IMR-90 (cell line): ENCODE results near the gene DSE.

Source experiments
- POLR2A ChIP-seq: IDR thresholded peaks from 2 replicates; pipeline ENCODE4 v1.6.1; 2012; ENCODE audit warnings: mild to moderate bottlenecking, low read depth, low read length
- TF ChIP-seq, protein P1 (sequence below): conservative IDR thresholded peaks from 2 replicates; pipeline ENCODE4 v1.5.1; 2012; ENCODE audit warnings: mild to moderate bottlenecking, low read depth, low read length, improper control_type of control experiment

DNA sequence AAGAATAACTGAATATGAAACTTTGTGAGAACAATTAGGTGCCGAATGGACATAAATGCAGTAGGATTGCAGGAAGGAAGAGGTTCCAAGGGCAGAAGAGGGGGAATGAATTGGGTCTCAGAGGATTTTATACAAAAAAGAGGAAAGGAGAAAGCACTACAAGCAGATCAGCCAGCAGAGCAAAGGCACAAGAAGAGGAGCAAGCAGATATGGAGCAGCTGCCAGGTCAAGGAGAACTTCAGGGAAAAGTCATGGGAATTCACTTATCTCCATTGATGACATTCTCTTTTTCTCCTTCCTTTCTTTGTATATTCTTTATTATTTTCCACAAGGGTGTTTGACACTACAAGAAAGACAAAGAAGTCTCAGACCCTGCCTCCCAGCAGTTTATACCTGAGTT is 9.6 kb downstream of the DSE start:
- TF ChIP-seq, protein P1, sequence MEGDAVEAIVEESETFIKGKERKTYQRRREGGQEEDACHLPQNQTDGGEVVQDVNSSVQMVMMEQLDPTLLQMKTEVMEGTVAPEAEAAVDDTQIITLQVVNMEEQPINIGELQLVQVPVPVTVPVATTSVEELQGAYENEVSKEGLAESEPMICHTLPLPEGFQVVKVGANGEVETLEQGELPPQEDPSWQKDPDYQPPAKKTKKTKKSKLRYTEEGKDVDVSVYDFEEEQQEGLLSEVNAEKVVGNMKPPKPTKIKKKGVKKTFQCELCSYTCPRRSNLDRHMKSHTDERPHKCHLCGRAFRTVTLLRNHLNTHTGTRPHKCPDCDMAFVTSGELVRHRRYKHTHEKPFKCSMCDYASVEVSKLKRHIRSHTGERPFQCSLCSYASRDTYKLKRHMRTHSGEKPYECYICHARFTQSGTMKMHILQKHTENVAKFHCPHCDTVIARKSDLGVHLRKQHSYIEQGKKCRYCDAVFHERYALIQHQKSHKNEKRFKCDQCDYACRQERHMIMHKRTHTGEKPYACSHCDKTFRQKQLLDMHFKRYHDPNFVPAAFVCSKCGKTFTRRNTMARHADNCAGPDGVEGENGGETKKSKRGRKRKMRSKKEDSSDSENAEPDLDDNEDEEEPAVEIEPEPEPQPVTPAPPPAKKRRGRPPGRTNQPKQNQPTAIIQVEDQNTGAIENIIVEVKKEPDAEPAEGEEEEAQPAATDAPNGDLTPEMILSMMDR: no peak
- no peak for TF ChIP-seq POLR2A
